ENCODE results near the gene WDHD1.
"Not testable (repeated sequence)": the region's sequence is repeated elsewhere in the genome, so short reads cannot be mapped to it uniquely, and the experiment has no call there.

WDHD1 gene

GRCh38 chr14:54908190-54908589 lies 118.7 kb downstream of the WDHD1 start:
- no peak for DNase-seq (ENCODE audit: low read depth)

- no peak for DNase-seq (ENCODE audit: low read depth)
Observed at GRCh38 chr14:54906075-54906474, 120.8 kb downstream of the WDHD1 start.

DNA sequence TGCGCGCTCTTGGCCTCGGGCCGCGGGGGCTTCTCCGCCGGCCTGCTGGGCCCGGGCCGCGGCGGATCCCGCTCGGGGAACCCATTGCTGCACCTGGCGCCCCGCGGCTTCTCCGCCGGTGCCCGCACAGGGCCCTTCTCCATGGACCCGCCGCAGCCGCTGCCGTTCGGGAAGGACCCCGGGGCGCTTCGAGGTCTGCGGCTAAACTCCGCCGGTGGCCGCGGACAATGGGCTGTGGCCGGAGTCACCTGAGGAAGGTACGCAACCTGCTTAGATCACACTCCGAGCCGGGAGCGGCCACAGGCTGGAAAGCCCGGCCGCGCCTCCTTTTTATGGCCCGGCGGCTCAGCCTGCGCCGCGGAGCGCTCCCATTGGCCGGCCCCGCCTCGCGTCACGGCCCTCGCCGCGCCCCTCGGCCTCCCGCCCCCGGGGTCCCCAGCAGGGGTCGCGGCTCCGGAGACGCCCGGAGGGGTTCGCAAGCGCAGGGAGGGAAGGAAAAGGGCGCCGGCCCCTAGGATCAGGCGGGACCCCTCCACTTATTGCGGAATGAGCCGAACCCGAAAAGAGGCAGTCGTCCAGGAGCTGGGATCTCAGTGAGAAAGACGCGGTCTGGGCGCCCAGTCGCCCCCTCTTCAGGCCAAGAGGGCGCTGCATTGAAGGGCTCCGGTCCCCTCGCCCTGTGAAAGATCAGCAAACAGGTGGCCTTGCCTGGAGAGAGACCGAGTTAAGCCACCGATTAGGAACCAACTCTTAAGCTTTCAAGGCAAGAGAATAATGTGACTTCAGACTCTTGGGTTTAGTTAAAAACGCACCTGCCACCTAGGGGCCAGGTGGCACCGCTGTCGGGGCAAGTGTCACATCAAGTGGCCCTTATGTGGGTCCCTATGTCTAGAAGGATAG lies 124.1 kb downstream of the WDHD1 start, which contains the start of gene GCH1:
Gene GCH1, minus strand, starts transcription at position 306 of the 900 bp plus-strand sequence. Its CDS starts 163 bp downstream, at position 143.
- DNase-seq (ENCODE audit: low read depth), result no peak

- DNase-seq (ENCODE audit: low read depth), result no peak
Observed at GRCh38 chr14:54902143-54902520, 124.8 kb downstream of the WDHD1 start.

DNA sequence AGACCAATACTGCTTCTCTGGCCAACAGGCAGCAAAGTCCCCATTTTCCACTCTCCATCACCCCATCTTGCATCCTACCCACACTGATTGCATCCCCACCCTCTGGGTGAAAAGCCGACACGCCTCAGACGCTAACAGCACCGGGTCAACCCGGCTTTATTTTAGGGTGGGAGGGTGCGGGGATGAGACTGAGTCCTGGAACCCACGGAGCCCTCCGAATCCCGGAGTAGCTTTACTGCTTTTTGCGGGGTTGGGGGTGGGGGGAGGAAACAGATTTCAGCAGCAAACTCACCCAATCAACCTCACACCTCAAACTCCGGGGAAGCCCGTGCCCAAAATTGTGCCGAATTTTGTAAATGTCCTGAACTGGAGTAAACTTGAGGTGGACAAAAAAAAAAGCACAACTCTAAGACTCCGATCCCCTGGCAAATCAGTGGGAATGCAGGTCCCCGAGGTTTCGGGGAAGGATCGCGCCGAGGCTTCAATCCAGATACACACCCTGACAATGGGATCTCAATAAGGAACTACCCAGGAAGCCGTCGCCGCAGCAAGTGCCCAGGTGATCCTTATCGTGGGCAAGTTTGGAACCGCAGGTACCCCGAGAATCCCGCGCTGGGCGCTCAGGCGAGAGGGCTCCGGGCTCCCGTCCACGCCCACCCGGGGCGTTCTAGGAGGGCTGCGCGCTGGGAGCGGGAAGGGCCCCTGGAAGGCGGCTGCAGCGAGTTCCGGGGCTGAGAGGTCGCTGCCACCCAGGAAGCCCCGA lies 125.3 kb downstream of the WDHD1 start:
- DNase-seq (ENCODE audit: low read depth), result no peak

DNA sequence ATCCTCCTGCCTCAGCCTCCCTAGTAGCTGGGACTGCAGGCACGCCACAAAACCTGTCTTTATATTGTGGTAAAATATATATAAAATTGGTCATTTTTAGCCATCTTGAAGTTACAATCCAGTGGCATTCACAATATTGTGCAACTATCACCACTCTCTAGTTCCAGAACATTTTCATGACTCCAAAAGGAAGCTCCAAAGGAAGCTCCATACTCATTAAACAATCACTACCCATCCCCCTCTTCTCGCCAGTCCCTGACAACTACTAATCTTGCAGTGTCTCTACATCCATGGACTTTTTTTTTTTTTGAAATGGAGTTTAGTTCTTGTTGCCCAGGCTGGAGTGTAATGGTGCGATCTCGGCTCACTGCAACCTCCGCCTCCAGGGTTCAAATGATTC lies 127.3 kb downstream of the WDHD1 start:
- DNase-seq (ENCODE audit: low read depth), result no peak

DNA sequence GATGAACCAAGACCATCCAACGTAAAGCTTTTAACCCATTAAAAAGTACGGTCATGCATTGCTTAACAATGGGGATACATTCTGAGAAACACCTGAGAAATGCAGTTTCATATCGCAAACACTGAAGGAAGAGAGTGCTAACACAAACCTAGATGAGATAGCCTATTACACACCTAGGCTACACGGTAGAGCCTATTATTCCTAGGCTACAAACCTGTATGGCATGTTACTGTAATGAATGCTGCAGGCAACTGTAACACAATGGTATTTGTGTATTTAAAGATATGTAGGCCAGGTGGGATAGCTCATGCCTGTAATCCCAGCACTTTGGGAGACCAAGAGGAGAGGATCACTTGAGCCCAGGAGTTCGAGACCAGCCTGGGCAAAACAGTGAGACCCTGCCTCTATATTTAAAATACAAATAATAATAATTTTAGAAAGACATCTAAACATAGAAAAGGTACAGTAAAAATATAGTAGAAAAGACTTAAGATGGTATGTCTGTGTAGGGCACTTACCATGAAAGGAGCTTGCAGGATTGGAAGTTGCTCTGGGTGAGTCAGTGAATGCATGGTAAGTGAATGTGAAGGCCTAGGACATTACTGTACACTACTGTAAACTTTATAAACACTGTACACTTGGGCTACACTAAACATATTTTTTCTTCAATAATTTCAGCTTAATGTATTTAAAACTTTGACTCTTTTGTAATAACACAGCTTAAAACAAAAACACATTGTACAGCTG lies 128.9 kb downstream of the WDHD1 start:
- DNase-seq (ENCODE audit: low read depth), result not testable (repeated sequence)

GRCh38 chr14:54895683-54896082 lies 131.2 kb downstream of the WDHD1 start:
- no peak for DNase-seq (ENCODE audit: low read depth)

DNA sequence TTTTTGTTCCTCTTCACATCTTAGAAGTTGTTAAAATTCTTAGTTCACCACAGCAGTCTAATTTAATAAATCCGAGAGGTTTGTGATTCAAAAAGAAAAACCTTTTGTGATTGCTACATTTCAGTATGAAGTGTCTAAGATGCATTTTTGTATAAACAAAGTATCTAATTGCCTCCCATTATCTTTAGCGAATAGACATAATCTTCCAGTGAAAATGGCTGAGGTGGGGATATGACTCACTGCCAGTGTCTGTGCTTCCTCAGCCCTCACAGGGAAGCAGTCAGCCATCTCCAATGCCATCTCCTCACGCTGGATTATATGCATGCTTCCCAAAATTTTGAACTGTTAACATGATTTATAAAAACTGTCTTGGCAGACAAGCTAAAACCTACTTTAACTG lies 131.9 kb downstream of the WDHD1 start:
- no peak for DNase-seq (ENCODE audit: low read depth)

DNA sequence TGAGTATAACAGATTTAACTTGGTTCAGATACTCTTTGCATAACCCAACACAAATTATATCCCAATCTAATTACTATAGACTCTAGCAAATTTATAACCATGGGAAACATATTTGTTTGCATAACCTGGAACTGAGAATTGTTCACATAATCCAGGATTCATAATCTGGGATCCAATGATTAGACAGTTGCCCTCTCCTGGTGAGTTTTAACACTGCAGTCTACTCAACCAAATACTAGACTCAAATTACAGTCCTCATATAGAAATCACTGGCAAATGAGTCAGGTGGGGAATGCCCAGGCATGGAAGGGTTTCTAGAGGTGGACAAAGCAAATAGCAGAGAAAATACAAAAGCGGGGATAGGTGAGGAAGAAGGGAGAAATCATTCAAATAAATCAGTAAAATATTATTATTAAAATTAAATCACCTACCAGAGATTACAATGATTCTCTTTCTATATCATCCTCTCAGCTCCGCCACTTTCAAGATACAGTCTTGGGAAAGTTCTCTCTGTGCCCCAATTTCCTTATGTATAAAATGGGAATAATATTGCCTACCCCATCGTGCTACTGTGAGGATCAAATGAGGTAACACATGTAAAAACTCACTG lies 133.6 kb downstream of the WDHD1 start:
- DNase-seq (ENCODE audit: low read depth), result peak; percentile 47

DNA sequence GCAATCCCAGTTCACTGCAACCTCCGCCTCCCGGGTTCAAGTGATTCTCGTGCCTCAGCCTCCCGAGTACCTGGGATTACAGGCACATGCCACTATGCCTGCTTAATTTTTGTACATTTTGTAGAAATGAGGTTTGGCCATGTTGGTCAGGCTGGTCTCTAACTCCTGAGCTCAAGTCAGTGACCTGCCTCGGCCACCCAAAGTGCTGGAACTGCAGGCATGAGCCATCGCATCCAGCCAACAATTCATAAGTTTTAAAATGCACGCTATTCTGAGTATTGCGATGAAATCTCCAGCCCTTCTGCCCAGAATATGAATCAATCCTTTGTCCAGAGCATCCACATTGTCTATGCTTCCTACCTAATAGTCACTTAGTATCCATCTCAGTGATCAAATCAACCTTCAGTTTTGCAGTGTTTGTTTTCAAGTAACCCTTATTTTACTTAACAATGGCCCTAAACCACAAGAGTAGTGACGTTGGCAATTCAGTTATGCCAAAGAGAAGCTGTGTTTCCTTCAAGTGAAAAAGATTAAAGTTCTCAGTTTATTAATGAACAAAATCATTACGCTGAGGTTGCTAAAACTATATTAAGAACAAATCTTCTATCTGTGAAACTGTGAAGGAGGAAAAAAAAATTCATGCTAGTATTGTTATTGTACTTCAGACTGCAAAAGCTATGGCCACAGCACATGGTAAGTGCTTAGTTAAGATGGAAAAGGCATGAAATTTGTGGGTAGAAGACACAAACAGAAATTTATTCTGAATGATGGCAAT lies 135.2 kb downstream of the WDHD1 start:
- DNase-seq (ENCODE audit: low read depth), result no peak

DNA sequence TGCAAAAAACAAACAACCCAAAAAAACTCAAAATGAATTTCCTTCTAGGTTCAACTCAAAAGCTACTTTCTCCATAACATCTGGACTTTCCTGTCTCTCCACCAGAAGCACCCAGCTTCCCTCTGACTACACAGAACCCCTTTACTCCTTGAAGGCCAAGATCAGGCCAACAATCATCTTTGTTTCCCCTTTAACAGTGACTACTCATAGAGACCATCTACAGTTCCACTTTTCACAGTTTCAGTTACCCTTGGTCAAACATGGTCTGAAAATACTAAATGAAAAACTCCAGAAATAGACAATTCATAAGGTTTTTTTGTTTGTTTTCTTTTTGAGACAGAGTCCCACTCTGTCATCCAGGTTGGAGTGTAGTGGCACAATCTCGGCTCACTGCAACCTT lies 136.1 kb downstream of the WDHD1 start:
- DNase-seq (ENCODE audit: low read depth), result no peak

- no peak for DNase-seq (ENCODE audit: low read depth)
Observed at GRCh38 chr14:54889919-54890318, 137.0 kb downstream of the WDHD1 start.
